Stomach smooth muscle (tissue), 2 donors: ENCODE results near the gene GALNT9.

Experiments used
- H3K27ac ChIP-seq: one replicate; pipeline ENCODE4 v1.7.0; 2013; ENCODE audit warnings: mild to moderate bottlenecking, low read length, inconsistent platforms
- H3K27me3 ChIP-seq, 2 donors: one replicate each; pipeline ENCODE4 v1.7.0; 2013; ENCODE audit warnings: low read length in 2 of 2; ENCODE audit not compliant: insufficient read depth in 2 of 2, control insufficient read depth in 1 of 2
- H3K36me3 ChIP-seq, 2 donors: one replicate each; pipeline ENCODE4 v1.7.0; 2013; ENCODE audit warnings: low read length in 2 of 2; ENCODE audit not compliant: control insufficient read depth in 2 of 2, insufficient read depth in 2 of 2
- H3K4me1 ChIP-seq: one replicate; pipeline ENCODE4 v1.7.0; 2013; ENCODE audit warnings: low read length; ENCODE audit not compliant: control insufficient read depth, insufficient read depth
- H3K4me3 ChIP-seq, 2 donors: one replicate each; pipeline ENCODE4 v1.7.0; 2013; ENCODE audit warnings: low read length in 2 of 2
- H3K9ac ChIP-seq, 2 donors: one replicate each; pipeline ENCODE4 v1.7.0; 2013; ENCODE audit warnings: low read length in 2 of 2, mild to moderate bottlenecking in 1 of 2
- H3K9me3 ChIP-seq, 2 donors: one replicate each; pipeline ENCODE4 v1.7.0; 2013; ENCODE audit warnings: low read length in 2 of 2; ENCODE audit not compliant: control insufficient read depth in 2 of 2
- donor health status: healthy.
- donor health status: Pancreatic carcinoma.

GALNT9 gene

GRCh38 chr12:132351751-132352495 lies 22.5 kb upstream of the GALNT9 start:
- peaks cover 5 to 27% of the 10 kb centered on the region in 2 donors for H3K27me3 ChIP-seq
- H3K36me3 ChIP-seq: no peaks in the 10 kb centered on the region
- no peaks in the 10 kb centered on the region for H3K4me1 ChIP-seq
- no peak overlapping the region for H3K4me3 ChIP-seq
- no peak overlapping the region for H3K27ac ChIP-seq
- no peaks in the 10 kb centered on the region for H3K9me3 ChIP-seq
- no peak overlapping the region for H3K9ac ChIP-seq

GRCh38 chr12:132349501-132350131 lies 20.2 kb upstream of the GALNT9 start:
- no peaks in the 10 kb centered on the region for H3K4me1 ChIP-seq
- no peaks in the 10 kb centered on the region for H3K36me3 ChIP-seq
- H3K9ac ChIP-seq: no peak overlapping the region
- no peak overlapping the region for H3K27ac ChIP-seq
- H3K4me3 ChIP-seq: no peak overlapping the region
- H3K9me3 ChIP-seq: no peaks in the 10 kb centered on the region
- H3K27me3 ChIP-seq: peaks cover 4 to 26% of the 10 kb centered on the region in 2 donors

- Histone ChIP-seq H3K4me1 (no peaks in the 10 kb centered on the region), H3K9ac (no peak overlapping the region), H3K4me3 (no peak overlapping the region), H3K36me3 (no peaks in the 10 kb centered on the region), H3K27me3 (peaks cover 4 to 22% of the 10 kb centered on the region in 2 donors), H3K9me3 (no peaks in the 10 kb centered on the region), H3K27ac (no peak overlapping the region)
These were observed 18.8 kb upstream of the GALNT9 start for GRCh38 chr12:132348176-132348575.

GRCh38 chr12:132347176-132347855 lies 17.9 kb upstream of the GALNT9 start:
- no peaks in the 10 kb centered on the region for H3K4me1 ChIP-seq
- no peak overlapping the region for H3K9ac ChIP-seq
- H3K36me3 ChIP-seq: no peaks in the 10 kb centered on the region
- no peak overlapping the region for H3K4me3 ChIP-seq
- peaks cover 4 to 25% of the 10 kb centered on the region in 2 donors for H3K27me3 ChIP-seq
- H3K27ac ChIP-seq: no peak overlapping the region
- H3K9me3 ChIP-seq: no peaks in the 10 kb centered on the region

GRCh38 chr12:132346471-132347175 lies 17.2 kb upstream of the GALNT9 start:
- no peak overlapping the region for H3K9ac ChIP-seq
- H3K4me3 ChIP-seq: no peak overlapping the region
- no peaks in the 10 kb centered on the region for H3K4me1 ChIP-seq
- peaks cover 4 to 24% of the 10 kb centered on the region in 2 donors for H3K27me3 ChIP-seq
- no peaks in the 10 kb centered on the region for H3K36me3 ChIP-seq
- H3K9me3 ChIP-seq: no peaks in the 10 kb centered on the region
- no peak overlapping the region for H3K27ac ChIP-seq

- Histone ChIP-seq H3K36me3 (no peaks in the 10 kb centered on the region), H3K4me1 (no peaks in the 10 kb centered on the region), H3K27ac (no peak overlapping the region), H3K9me3 (no peaks in the 10 kb centered on the region), H3K9ac (no peak overlapping the region), H3K27me3 (peaks cover 4 to 21% of the 10 kb centered on the region in 2 donors), H3K4me3 (no peak overlapping the region)
These were observed 16.3 kb upstream of the GALNT9 start for GRCh38 chr12:132345561-132346200.

- Histone ChIP-seq H3K27ac (no peak overlapping the region), H3K36me3 (no peaks in the 10 kb centered on the region), H3K4me1 (no peaks in the 10 kb centered on the region), H3K9me3 (no peaks in the 10 kb centered on the region), H3K4me3 (no peak overlapping the region), H3K27me3 (peaks cover 4 to 21% of the 10 kb centered on the region in 2 donors), H3K9ac (no peak overlapping the region)
These were observed 15.7 kb upstream of the GALNT9 start for GRCh38 chr12:132345126-132345525.

- Histone ChIP-seq H3K36me3 (no peaks in the 10 kb centered on the region), H3K27me3 (peaks cover 4 to 18% of the 10 kb centered on the region in 2 donors)
These were observed 15.2 kb upstream of the GALNT9 start for GRCh38 chr12:132344601-132345000.

GRCh38 chr12:132344181-132344580 lies 14.8 kb upstream of the GALNT9 start:
- H3K9me3 ChIP-seq: no peaks in the 10 kb centered on the region
- H3K4me3 ChIP-seq: no peak overlapping the region
- H3K9ac ChIP-seq: no peak overlapping the region
- peaks cover 4 to 19% of the 10 kb centered on the region in 2 donors for H3K27me3 ChIP-seq
- no peaks in the 10 kb centered on the region for H3K36me3 ChIP-seq
- H3K4me1 ChIP-seq: no peaks in the 10 kb centered on the region
- no peak overlapping the region for H3K27ac ChIP-seq

More at GRCh38 chr12:132344601-132345000, 15.2 kb upstream of the GALNT9 start:
- no peak overlapping the region for H3K27ac ChIP-seq
- H3K9ac ChIP-seq: no peak overlapping the region
- H3K4me3 ChIP-seq: no peak overlapping the region
- no peaks in the 10 kb centered on the region for H3K9me3 ChIP-seq
- H3K4me1 ChIP-seq: no peaks in the 10 kb centered on the region
